ENCODE measurements around the gene TCERG1. TPM values are rescaled to one million over a fixed set of nuclear protein-coding genes. Genes with fewer than 3 reads are reported as not detected.

The TCERG1 gene
- total and polyA plus RNA-seq, 9 of the 15 experiments (the other 6 are each of a cell fraction or from before 2014, with no cell fraction given) = 50.3 to 148 (median 119) TPM

DNA sequence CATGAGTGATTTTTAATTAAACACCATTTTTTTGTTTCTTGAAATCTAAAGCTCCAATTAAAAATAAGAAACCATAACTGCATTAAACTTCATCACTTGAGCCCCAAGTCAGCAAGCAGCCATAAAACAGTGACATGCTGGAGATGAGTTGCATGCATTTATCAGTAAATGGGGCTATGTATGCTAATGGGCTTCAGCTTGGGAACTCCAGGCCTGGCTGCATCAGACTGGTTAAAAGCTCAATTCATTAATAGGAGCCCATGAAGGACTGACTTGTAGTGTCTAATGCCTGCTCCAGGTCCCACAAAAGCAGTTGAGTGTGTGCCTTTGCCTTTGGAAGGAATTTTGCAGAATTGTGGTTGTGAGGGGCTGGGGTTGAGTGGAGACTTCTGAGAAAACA, 102.5 kb downstream of the TCERG1 start:
- ChIA-PET POLR2A (no interaction called here), CTCF (ENCODE audit: low intra/inter-chr PET ratio) (no interaction called here)
- no peaks in the 10 kb centered on the region for H3K9me1 ChIP-seq (ENCODE audit: control insufficient read depth, insufficient read depth, low read length)
- H3K27ac ChIP-seq (ENCODE audit: extremely low read depth, low read depth, low read length) = no peak overlapping the region
- FAIRE-seq = no peak
- H3K4me1 ChIP-seq (replicated peaks in 1 of 2; ENCODE audit: control insufficient read depth in 2 of 2, insufficient read depth in 2 of 2, low read length in 2 of 2) = no peaks in the 10 kb centered on the region
- no peak overlapping the region for H3K4me2 ChIP-seq (ENCODE audit: insufficient read depth, low read length)
- H4K20me1 ChIP-seq (replicated peaks; ENCODE audit: control insufficient read depth, insufficient read depth, low read length) = no peaks in the 10 kb centered on the region
- in situ Hi-C loops (cut with MboI) = no loop called here
- H3K4me3 ChIP-seq = no peak overlapping the region
- no peaks in the 10 kb centered on the region for H3K36me3 ChIP-seq (ENCODE audit: control insufficient read depth, insufficient read depth, low read length)
- H2AFZ ChIP-seq (ENCODE audit: low read depth, low read length) = no peak overlapping the region
- no peaks in the 10 kb centered on the region for H3K79me2 ChIP-seq (ENCODE audit: control insufficient read depth, insufficient read depth, low read length)
- H3K9me3 ChIP-seq (replicated peaks; ENCODE audit: control insufficient read depth, insufficient read depth, low read depth, low read length) = no peaks in the 10 kb centered on the region
- no peak for DNase-seq (ENCODE audit: extremely low read depth in 1 of 4, low spot score in 3 of 4)
- BruUV-seq (replicated peaks) = no TSS peak
- ATAC-seq = no peak
- intact Hi-C loops (cut with micrococcal nuclease) = no loop called here
- no peaks in the 10 kb centered on the region for H3K27me3 ChIP-seq (ENCODE audit: control insufficient read depth in 2 of 2, insufficient read depth in 2 of 2, low read length in 2 of 2)
- no peak overlapping the region for H3K9ac ChIP-seq (ENCODE audit: insufficient read depth in 1 of 2, low read depth in 2 of 2, low read length in 2 of 2)
- TF ChIP-seq, protein P1, sequence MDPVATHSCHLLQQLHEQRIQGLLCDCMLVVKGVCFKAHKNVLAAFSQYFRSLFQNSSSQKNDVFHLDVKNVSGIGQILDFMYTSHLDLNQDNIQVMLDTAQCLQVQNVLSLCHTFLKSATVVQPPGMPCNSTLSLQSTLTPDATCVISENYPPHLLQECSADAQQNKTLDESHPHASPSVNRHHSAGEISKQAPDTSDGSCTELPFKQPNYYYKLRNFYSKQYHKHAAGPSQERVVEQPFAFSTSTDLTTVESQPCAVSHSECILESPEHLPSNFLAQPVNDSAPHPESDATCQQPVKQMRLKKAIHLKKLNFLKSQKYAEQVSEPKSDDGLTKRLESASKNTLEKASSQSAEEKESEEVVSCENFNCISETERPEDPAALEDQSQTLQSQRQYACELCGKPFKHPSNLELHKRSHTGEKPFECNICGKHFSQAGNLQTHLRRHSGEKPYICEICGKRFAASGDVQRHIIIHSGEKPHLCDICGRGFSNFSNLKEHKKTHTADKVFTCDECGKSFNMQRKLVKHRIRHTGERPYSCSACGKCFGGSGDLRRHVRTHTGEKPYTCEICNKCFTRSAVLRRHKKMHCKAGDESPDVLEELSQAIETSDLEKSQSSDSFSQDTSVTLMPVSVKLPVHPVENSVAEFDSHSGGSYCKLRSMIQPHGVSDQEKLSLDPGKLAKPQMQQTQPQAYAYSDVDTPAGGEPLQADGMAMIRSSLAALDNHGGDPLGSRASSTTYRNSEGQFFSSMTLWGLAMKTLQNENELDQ (CRISPR knock-in tag; IDR thresholded peaks at IDR 0.05; ENCODE audit: borderline replicate concordance) = no peak
- TF ChIP-seq MCM5 (IDR thresholded peaks at IDR 0.05; ENCODE audit: low read depth) (no peak), CAMTA2 (CRISPR knock-in tag; conservative IDR thresholded peaks at IDR 0.05) (no peak), ZNF324 (CRISPR knock-in tag; IDR thresholded peaks at IDR 0.05) (no peak)
- TF ChIP-seq, protein P2, sequence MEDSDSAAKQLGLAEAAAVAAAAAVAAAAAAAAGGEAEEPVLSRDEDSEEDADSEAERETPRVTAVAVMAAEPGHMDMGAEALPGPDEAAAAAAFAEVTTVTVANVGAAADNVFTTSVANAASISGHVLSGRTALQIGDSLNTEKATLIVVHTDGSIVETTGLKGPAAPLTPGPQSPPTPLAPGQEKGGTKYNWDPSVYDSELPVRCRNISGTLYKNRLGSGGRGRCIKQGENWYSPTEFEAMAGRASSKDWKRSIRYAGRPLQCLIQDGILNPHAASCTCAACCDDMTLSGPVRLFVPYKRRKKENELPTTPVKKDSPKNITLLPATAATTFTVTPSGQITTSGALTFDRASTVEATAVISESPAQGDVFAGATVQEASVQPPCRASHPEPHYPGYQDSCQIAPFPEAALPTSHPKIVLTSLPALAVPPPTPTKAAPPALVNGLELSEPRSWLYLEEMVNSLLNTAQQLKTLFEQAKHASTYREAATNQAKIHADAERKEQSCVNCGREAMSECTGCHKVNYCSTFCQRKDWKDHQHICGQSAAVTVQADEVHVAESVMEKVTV (CRISPR knock-in tag; IDR thresholded peaks at IDR 0.05) = no peak
